ENCODE results near the gene GIT1. TPM values are rescaled to one million over a fixed set of nuclear protein-coding genes. Genes with fewer than 3 reads are reported as not detected.

Gene GIT1
- total RNA-seq, 1 donor from 2014 or later, result 54.9 TPM

GRCh38 chr17:29583324-29584248 lies 5.9 kb downstream of the GIT1 start:
- peaks cover 11% of the 10 kb centered on the region for H3K36me3 Mint-ChIP-seq (ENCODE audit: insufficient read depth)
- H3K4me3 Mint-ChIP-seq (ENCODE audit: low read depth), result no peak overlapping the region
- no peak for TF ChIP-seq CTCF (IDR thresholded peaks at IDR 0.05; ENCODE audit: unreplicated experiment)
- H3K27me3 Mint-ChIP-seq, result no peaks in the 10 kb centered on the region
- no peak overlapping the region for H3K27ac Mint-ChIP-seq
- DNase-seq (ENCODE audit: low spot score, unreplicated experiment), result no peak
- H3K4me1 Mint-ChIP-seq (ENCODE audit: low read depth), result peaks cover 15% of the 10 kb centered on the region
- H3K9me3 Mint-ChIP-seq (ENCODE audit: low read depth), result no peaks in the 10 kb centered on the region

- H3K4me1 Mint-ChIP-seq (ENCODE audit: low read depth), result peaks cover 9% of the 10 kb centered on the region
- no peak overlapping the region for H3K4me3 Mint-ChIP-seq (ENCODE audit: low read depth)
- H3K36me3 Mint-ChIP-seq (ENCODE audit: insufficient read depth), result peaks cover 13% of the 10 kb centered on the region
- no peaks in the 10 kb centered on the region for H3K9me3 Mint-ChIP-seq (ENCODE audit: low read depth)
- H3K27me3 Mint-ChIP-seq, result no peaks in the 10 kb centered on the region
- no peak for TF ChIP-seq CTCF (IDR thresholded peaks at IDR 0.05; ENCODE audit: unreplicated experiment)
- no peak overlapping the region for H3K27ac Mint-ChIP-seq
- DNase-seq (ENCODE audit: low spot score, unreplicated experiment), result no peak
Observed at GRCh38 chr17:29582772-29583171, 6.7 kb downstream of the GIT1 start.

DNA sequence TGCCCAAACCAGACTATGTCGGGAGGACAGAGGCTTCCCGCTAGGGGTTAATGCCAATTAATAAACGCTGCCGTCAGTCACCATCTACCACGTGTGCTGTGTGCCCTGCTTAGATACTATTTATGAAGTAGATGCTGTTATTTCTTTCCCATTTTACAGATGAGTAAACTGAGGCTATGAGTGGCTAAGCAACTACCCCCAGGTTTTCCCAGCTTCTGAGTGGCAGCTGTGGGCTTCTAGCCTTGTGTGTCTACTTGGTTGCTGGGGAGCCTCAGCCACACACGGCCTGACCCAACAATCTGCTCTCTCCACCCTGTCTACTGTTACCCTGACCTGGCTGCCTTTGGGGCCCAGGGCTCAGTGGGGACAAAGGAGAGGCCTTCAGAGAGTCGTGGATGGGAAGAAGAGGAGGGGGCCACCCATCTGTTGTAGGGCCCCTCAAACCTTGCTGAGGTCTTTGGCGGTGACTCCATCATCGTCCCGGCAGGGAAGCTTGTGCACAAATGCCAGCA lies 7.1 kb downstream of the GIT1 start:
- no peak for TF ChIP-seq CTCF (IDR thresholded peaks at IDR 0.05; ENCODE audit: unreplicated experiment)
- H3K9me3 Mint-ChIP-seq (ENCODE audit: low read depth), result no peaks in the 10 kb centered on the region
- H3K4me1 Mint-ChIP-seq (ENCODE audit: low read depth), result peaks cover 9% of the 10 kb centered on the region
- no peaks in the 10 kb centered on the region for H3K27me3 Mint-ChIP-seq
- no peak overlapping the region for H3K4me3 Mint-ChIP-seq (ENCODE audit: low read depth)
- no peak overlapping the region for H3K27ac Mint-ChIP-seq
- no peak for DNase-seq (ENCODE audit: low spot score, unreplicated experiment)
- peaks cover 14% of the 10 kb centered on the region for H3K36me3 Mint-ChIP-seq (ENCODE audit: insufficient read depth)

- DNase-seq (ENCODE audit: low spot score, unreplicated experiment), result no peak
- H3K4me1 Mint-ChIP-seq (ENCODE audit: low read depth), result peaks cover 9% of the 10 kb centered on the region
Observed at GRCh38 chr17:29581583-29582253, 7.7 kb downstream of the GIT1 start.

More at GRCh38 chr17:29581583-29582253, 7.7 kb downstream of the GIT1 start:
- H3K4me3 Mint-ChIP-seq (ENCODE audit: low read depth), result no peak overlapping the region
- H3K27ac Mint-ChIP-seq, result no peak overlapping the region
- no peaks in the 10 kb centered on the region for H3K27me3 Mint-ChIP-seq
- no peaks in the 10 kb centered on the region for H3K9me3 Mint-ChIP-seq (ENCODE audit: low read depth)
- TF ChIP-seq CTCF (IDR thresholded peaks at IDR 0.05; ENCODE audit: unreplicated experiment), result no peak
- H3K36me3 Mint-ChIP-seq (ENCODE audit: insufficient read depth), result peaks cover 14% of the 10 kb centered on the region

All from progenitor cell of endocrine pancreas (in vitro differentiated cells).